T-helper 1 cell treated with Interleukin-12 subunit alpha and Interleukin-12 subunit beta and Interleukin-4 antibody, amounts not matched to agents 30 μg/mL and 1 μg/mL, for 36 hours (primary cell): Measurements from ENCODE around the gene UROS.

Source experiments
- H3K27ac Mint-ChIP-seq: one replicate; pipeline ENCODE4 v1.8.0; 2021; ENCODE audit warnings: mild to moderate bottlenecking, mixed read lengths
- H3K27me3 Mint-ChIP-seq: one replicate; pipeline ENCODE4 v1.8.0; 2021; ENCODE audit warnings: low read depth, mixed read lengths
- H3K36me3 Mint-ChIP-seq: one replicate; pipeline ENCODE4 v1.8.0; 2021; ENCODE audit warnings: low read depth, mixed read lengths
- H3K4me1 Mint-ChIP-seq: one replicate; pipeline ENCODE4 v1.8.0; 2021; ENCODE audit warnings: low read depth, mixed read lengths
- H3K4me3 Mint-ChIP-seq: one replicate; pipeline ENCODE4 v1.8.0; 2021; ENCODE audit warnings: mild to moderate bottlenecking, moderate library complexity, mixed read lengths
- H3K9me3 Mint-ChIP-seq: one replicate; pipeline ENCODE4 v1.8.0; 2021; ENCODE audit warnings: mixed read lengths

UROS gene

DNA sequence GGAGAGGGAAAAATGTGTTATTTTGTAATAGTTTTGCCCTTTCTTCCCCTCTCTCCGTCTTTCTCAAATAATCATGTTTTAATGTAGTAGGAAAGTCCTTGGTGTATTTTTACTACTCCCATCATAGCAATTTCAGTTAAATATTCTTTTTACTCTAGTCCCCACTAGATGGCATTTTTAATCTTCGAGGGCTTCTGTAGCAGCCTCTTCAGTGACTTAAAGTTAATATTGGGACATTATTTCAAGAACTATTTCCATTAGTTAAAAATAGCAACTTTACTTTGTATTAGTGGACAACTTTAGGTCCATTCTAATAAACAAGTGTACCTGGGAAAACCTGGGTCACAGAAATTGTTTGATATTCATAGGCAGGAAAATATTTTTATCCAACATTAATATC is 80.6 kb downstream of the UROS start:
- Mint-ChIP-seq H3K4me3 (no peak overlapping the region), H3K9me3 (no peaks in the 10 kb centered on the region), H3K27ac (no peak overlapping the region), H3K27me3 (no peaks in the 10 kb centered on the region), H3K4me1 (peaks cover 5% of the 10 kb centered on the region), H3K36me3 (peaks cover 56% of the 10 kb centered on the region)

DNA sequence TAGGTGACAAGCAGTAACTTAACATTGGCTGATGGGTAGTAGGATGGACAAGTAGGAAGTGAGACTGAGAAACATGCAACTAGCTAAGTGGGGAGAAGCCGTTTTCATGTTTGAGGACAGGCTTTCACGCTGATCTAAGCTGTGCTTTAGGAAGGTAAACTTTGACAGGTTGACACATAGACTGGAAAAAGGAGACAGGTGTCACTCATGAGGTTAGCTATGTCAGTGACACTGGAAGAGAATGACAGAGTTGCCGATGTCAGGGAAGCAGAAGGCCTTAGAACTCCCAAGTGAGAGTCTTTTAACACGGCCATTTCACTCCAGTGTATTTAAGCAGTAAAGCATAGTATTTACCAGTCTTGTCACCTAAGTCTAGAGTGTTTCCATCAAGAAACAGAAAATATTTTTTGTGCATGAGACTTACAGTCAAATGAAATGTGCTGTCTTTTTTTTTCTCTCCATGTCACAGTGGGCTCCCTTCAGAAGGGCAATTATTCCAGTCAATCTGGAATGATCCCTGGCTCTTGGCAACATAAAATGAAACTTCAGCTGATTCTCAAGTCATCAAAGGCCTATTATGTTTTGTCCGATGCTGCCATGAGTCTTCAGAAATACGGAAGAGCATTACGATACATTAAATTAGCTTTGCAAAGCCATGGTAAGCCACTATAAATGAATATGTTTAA is 82.9 kb downstream of the UROS start:
- Mint-ChIP-seq H3K9me3 (no peaks in the 10 kb centered on the region), H3K36me3 (peaks cover 62% of the 10 kb centered on the region), H3K27me3 (no peaks in the 10 kb centered on the region), H3K27ac (no peak overlapping the region), H3K4me1 (no peaks in the 10 kb centered on the region), H3K4me3 (no peak overlapping the region)
